H1 (cell line): ENCODE measurements around the gene ADM2. TPM values are rescaled to one million over a fixed set of nuclear protein-coding genes. Genes with fewer than 3 reads are reported as not detected.

Experiments
- CTCF ChIA-PET: fragments of 300-600 bp; sonication (Branson Sonifier 250); formaldehyde crosslinking; loops from one replicate; lab custom pipeline; 2021; ENCODE audit not compliant: partially characterized antibody; lab: Charles Lee
- POLR2A ChIA-PET: fragments of 300-600 bp; sonication (Branson Sonifier 250); formaldehyde crosslinking; loops from one replicate; lab custom pipeline; 2021; ENCODE audit warnings: inconsistent platforms; ENCODE audit not compliant: partially characterized antibody; lab: Charles Lee
- DNase-seq, 2 experiments: peaks; one replicate each; pipeline versions ENCODE4 v3.0.0 to v3.0.0-alpha.2; 2010 to 2022; ENCODE audit warnings: low spot score in 2 of 2, low read depth in 1 of 2, mixed read lengths in 1 of 2
- FAIRE-seq: peaks from 2 replicates; lab custom pipeline; 2011; peaks lifted over from hg19 to GRCh38; lab: Jason Lieb, UNC
- H2AFZ ChIP-seq: 2 replicates; pipeline ENCODE4 v1.8.1; 2012; ENCODE audit warnings: low read length, inconsistent platforms
- H2AK5ac ChIP-seq: 2 replicates; pipeline ENCODE4 v1.6.1; 2013; ENCODE audit warnings: low read depth, low read length
- H2BK120ac ChIP-seq: replicated peaks from 2 replicates; pipeline ENCODE3; 2013; ENCODE audit warnings: low read depth, low read length, inconsistent platforms
- H2BK12ac ChIP-seq: 2 replicates; pipeline ENCODE4 v1.6.1; 2013; ENCODE audit warnings: low read depth, low read length
- H2BK15ac ChIP-seq: 2 replicates; pipeline ENCODE4 v1.6.1; 2013; ENCODE audit warnings: low read length
- H2BK20ac ChIP-seq: 2 replicates; pipeline ENCODE4 v1.6.1; 2013; ENCODE audit warnings: low read length
- H2BK5ac ChIP-seq: 2 replicates; pipeline ENCODE4 v1.6.1; 2013; ENCODE audit warnings: low read depth, low read length
- H3K14ac ChIP-seq: 2 replicates; pipeline ENCODE4 v1.6.1; 2013; ENCODE audit warnings: inconsistent platforms; ENCODE audit not compliant: insufficient read length
- H3K18ac ChIP-seq: 2 replicates; pipeline ENCODE4 v1.6.1; 2013; ENCODE audit warnings: low read length; ENCODE audit errors: extremely low read depth
- H3K23ac ChIP-seq: 2 replicates; pipeline ENCODE4 v1.6.1; 2013; ENCODE audit warnings: inconsistent platforms; ENCODE audit not compliant: insufficient read length
- H3K23me2 ChIP-seq: 2 replicates; pipeline ENCODE4 v1.6.1; 2013; ENCODE audit warnings: low read depth, low read length
- H3K27ac ChIP-seq: 2 replicates; pipeline ENCODE4 v1.6.1; 2011; ENCODE audit warnings: low read depth, low read length, inconsistent platforms
- H3K27me3 ChIP-seq, 4 experiments: replicated peaks in 1 of 4; 1 replicate in 1 of 4; 2 replicates in 3 of 4; pipeline versions ENCODE4 v1.6.1 to v1.8.1; 2011 to 2013; ENCODE audit warnings: low read length in 3 of 4, mild to moderate bottlenecking in 3 of 4, inconsistent platforms in 2 of 4, mixed read lengths in 2 of 4, moderate library complexity in 1 of 4; ENCODE audit not compliant: control insufficient read depth in 3 of 4, insufficient read depth in 3 of 4; ENCODE audit errors: extremely low read depth in 1 of 4
- H3K36me3 ChIP-seq, 4 experiments: 2 replicates each; pipeline versions ENCODE4 v1.6.1 to v1.8.1; 2011 to 2013; ENCODE audit warnings: mild to moderate bottlenecking in 4 of 4, low read length in 3 of 4, moderate library complexity in 2 of 4, control low read depth in 1 of 4, inconsistent platforms in 1 of 4; ENCODE audit not compliant: insufficient read depth in 4 of 4, control insufficient read depth in 2 of 4
- H3K4ac ChIP-seq: replicated peaks from 2 replicates; pipeline ENCODE3; 2013; ENCODE audit warnings: low read length, low read depth, mixed read lengths, inconsistent platforms; ENCODE audit not compliant: insufficient read length
- H3K4me1 ChIP-seq, 4 experiments: replicated peaks in 1 of 4; 1 replicate in 1 of 4; 2 replicates in 3 of 4; pipeline versions ENCODE4 v1.6.1 to v1.8.1; 2011 to 2013; ENCODE audit warnings: low read length in 3 of 4, inconsistent platforms in 2 of 4, mixed read lengths in 1 of 4; ENCODE audit not compliant: insufficient read depth in 4 of 4, control insufficient read depth in 3 of 4
- H3K4me2 ChIP-seq, 2 experiments: 2 replicates each; pipeline versions ENCODE4 v1.6.1 to v1.8.1; 2011 to 2013; ENCODE audit warnings: low read depth in 2 of 2, low read length in 2 of 2, control low read depth in 1 of 2, inconsistent platforms in 1 of 2, mild to moderate bottlenecking in 1 of 2; ENCODE audit not compliant: insufficient read depth in 1 of 2
- H3K4me3 ChIP-seq, 4 experiments: fragments of 200-600, 300-600 bp in 1 of 4; sonication (generic), shearing (Covaris generic), sonication (Bioruptor Twin) in 1 of 4; 2 replicates each; pipeline versions ENCODE4 v1.5.1 to v1.8.1; 2011 to 2016; ENCODE audit warnings: low read length in 4 of 4, low read depth in 3 of 4, control low read depth in 2 of 4, inconsistent platforms in 2 of 4, mild to moderate bottlenecking in 2 of 4, mixed read lengths in 1 of 4, moderate library complexity in 1 of 4; ENCODE audit not compliant: insufficient read depth in 2 of 4; ENCODE audit errors: extremely low read depth in 1 of 4
- H3K56ac ChIP-seq: replicated peaks from 2 replicates; pipeline ENCODE3; 2013; ENCODE audit warnings: low read depth, mild to moderate bottlenecking, mixed read lengths, low read length, inconsistent platforms; ENCODE audit not compliant: insufficient read length
- H3K79me1 ChIP-seq: 2 replicates; pipeline ENCODE4 v1.6.1; 2013; ENCODE audit warnings: low read depth, low read length, control low read depth
- H3K79me2 ChIP-seq, 2 experiments: 2 replicates each; pipeline versions ENCODE4 v1.6.1 to v1.8.1; 2012 to 2013; ENCODE audit warnings: low read length in 2 of 2, mild to moderate bottlenecking in 2 of 2, inconsistent platforms in 1 of 2; ENCODE audit not compliant: insufficient read depth in 2 of 2, control insufficient read depth in 1 of 2
- H3K9ac ChIP-seq, 4 experiments: replicated peaks in 1 of 4; 1 replicate in 1 of 4; 2 replicates in 3 of 4; pipeline versions ENCODE4 v1.6.1 to v1.8.1; 2011 to 2013; ENCODE audit warnings: low read depth in 3 of 4, low read length in 3 of 4, control low read depth in 2 of 4, mild to moderate bottlenecking in 2 of 4, moderate library complexity in 2 of 4, inconsistent platforms in 1 of 4; ENCODE audit errors: extremely low read depth in 1 of 4
- H3K9me3 ChIP-seq, 2 experiments: 2 replicates each; pipeline versions ENCODE4 v1.6.1 to v1.8.1; 2012 to 2013; ENCODE audit warnings: mild to moderate bottlenecking in 2 of 2, moderate library complexity in 2 of 2, control low read depth in 1 of 2, inconsistent platforms in 1 of 2, low read depth in 1 of 2, low read length in 1 of 2, mixed read lengths in 1 of 2; ENCODE audit not compliant: insufficient read depth in 2 of 2
- H4K20me1 ChIP-seq, 2 experiments: replicated peaks in 1 of 2; 2 replicates each; pipeline versions ENCODE3 to v1.8.1; 2011 to 2013; ENCODE audit warnings: inconsistent platforms in 2 of 2, low read length in 2 of 2, mild to moderate bottlenecking in 1 of 2; ENCODE audit not compliant: insufficient read depth in 2 of 2, control insufficient read depth in 1 of 2
- H4K5ac ChIP-seq: 2 replicates; pipeline ENCODE4 v1.6.1; 2013; ENCODE audit warnings: low read length, low read depth, mixed read lengths, inconsistent platforms; ENCODE audit not compliant: insufficient read length
- H4K8ac ChIP-seq: 2 replicates; pipeline ENCODE4 v1.8.0; 2013; ENCODE audit warnings: mild to moderate bottlenecking, moderate library complexity, low read length, inconsistent platforms; ENCODE audit not compliant: insufficient read depth; ENCODE audit errors: extremely low read depth
- H4K91ac ChIP-seq: replicated peaks from 2 replicates; pipeline ENCODE3; 2013; ENCODE audit warnings: low read length, mixed read lengths, inconsistent platforms; ENCODE audit not compliant: insufficient read length
- CBX5 ChIP-seq: fragments of 300-800, 300-1000 bp; sonication (generic); IDR thresholded peaks from 2 replicates; pipeline ENCODE4 v1.7.1; 2016; ENCODE audit warnings: antibody characterized with exemption, low read length, low read depth
- CHD1 ChIP-seq: IDR thresholded peaks from 2 replicates; pipeline ENCODE4 v1.6.1; 2012; ENCODE audit warnings: low read depth, low read length, improper control_type of control experiment
- MAFK ChIP-seq: IDR thresholded peaks from 2 replicates; pipeline ENCODE4 v1.6.1; 2012; ENCODE audit warnings: low read depth, mild to moderate bottlenecking, improper control_type of control experiment, low read length
- SRF ChIP-seq: IDR thresholded peaks from 2 replicates; pipeline ENCODE4 v1.6.1; 2011; ENCODE audit warnings: mild to moderate bottlenecking, low read depth, low read length, moderate library complexity
- TCF12 ChIP-seq: IDR thresholded peaks from 2 replicates; pipeline ENCODE4 v1.6.1; 2011; ENCODE audit warnings: low read depth, mild to moderate bottlenecking, low read length
- WGBS, 2 experiments: shearing (Covaris generic) in 1 of 2; methylation state at CpG; one replicate each; pipeline versions ENCODE4 v1.1.6 to v1.1.7; 2013 to 2015; ENCODE audit warnings: low lambda C conversion rate in 2 of 2, mixed read lengths in 2 of 2, inconsistent platforms in 1 of 2, low coverage in 1 of 2, missing lambda C conversion rate in 1 of 2; ENCODE audit not compliant: insufficient replicate concordance in 2 of 2, insufficient coverage in 1 of 2, insufficient read length in 1 of 2; ENCODE audit errors: extremely low coverage in 1 of 2, missing lambda C conversion rate in 1 of 2; 5-methylcytosine and 5-hydroxymethylcytosine counted together
- polyA plus RNA-seq, 7 experiments: library from polyadenylated mRNA; depleted of rRNA in 3 of 7; stranded (reverse) in 5 of 7; unstranded in 2 of 7; fragments of >200 nt in 5 of 7; fragments of 200-250 nt in 2 of 7; gene quantifications; 1 replicate in 5 of 7; 2 replicates in 1 of 7; 4 replicates in 1 of 7; pipeline versions ENCODE4 v1.2.1 to v1.2.3, GENCODE V29; 2011 to 2013; ENCODE audit warnings: missing spikeins in 2 of 7, mixed read lengths in 2 of 7
- total RNA-seq: library from RNA; stranded (reverse); fragmentation: NEBNext Ultra II Directional; extraction: Animal tissue kit (Norgen Biotek cat#: 25700); gene quantifications from 2 replicates; pipeline ENCODE4 v1.2.1, GENCODE V29; 2021
- TF ChIP-seq, protein P1 (sequence below), 3 experiments: IDR thresholded peaks; 1 replicate in 2 of 3; 2 replicates in 1 of 3; pipeline versions ENCODE4 v1.5.1 to v1.6.1; 2011; ENCODE audit warnings: low read length in 3 of 3, mild to moderate bottlenecking in 3 of 3, inconsistent platforms in 2 of 3, low read depth in 1 of 3, moderate library complexity in 1 of 3; ENCODE audit not compliant: insufficient read depth in 1 of 3; ENCODE audit errors: control extremely low read depth in 1 of 3

The ADM2 gene
- total and polyA plus RNA-seq, 2 of the 8 experiments (the other 6 are each of a cell fraction or from before 2014, with no cell fraction given): 3.3 to 7.5 TPM

DNA sequence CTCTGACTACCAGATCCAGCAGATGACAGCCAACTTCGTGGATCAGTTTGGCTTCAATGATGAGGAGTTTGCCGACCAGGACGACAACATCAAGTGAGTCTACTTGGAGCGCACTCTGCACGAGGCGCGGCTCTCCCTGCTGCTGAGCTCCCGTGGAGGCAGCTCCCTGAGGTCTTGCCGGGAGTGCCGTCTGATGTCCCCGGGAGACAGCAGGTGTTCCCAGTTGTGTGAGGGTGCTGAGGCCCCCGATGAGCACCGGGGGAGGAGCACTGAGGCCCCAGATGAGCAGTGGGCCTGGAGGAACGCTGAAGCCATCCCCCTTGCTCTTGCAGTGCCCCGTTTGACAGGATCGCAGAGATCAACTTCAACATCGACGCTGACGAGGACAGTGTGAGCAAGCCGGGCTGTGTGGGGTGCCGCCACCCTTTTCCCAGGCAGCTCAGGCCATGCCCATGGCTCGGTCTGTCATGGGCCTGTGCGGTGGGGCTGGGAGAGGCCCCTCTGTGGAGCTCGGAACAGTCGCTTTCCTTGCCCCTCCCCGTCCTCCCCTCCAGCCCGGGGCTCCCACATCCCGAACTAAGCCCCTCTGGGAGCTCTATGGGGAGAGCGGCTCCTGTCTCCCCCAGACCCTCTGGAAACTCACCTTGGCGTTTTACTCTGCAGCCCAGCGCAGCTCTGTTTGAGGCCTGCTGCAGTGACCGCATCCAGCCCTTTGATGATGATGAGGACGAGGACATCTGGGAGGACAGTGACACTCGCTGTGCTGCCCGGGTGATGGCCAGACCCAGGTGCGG is 43.6 kb upstream of the ADM2 start:
- POLR2A ChIA-PET: interaction anchor here (0.6 to 1.3 kb wide), 2 partner anchors 9 to 44 kb away, joined by 3 to 5 read pairs; partner anchors contain the start of gene ADM2
- WGBS, 2 experiments: 92% methylated on average over 31 of the region's 36 CpGs; no CpG with 5 or more reads in 1 of the 2 experiments
- H3K4ac ChIP-seq: no peak overlapping the region
- H3K79me2 ChIP-seq: no peaks in the 10 kb centered on the region
- peaks cover 0 to 12% of the 10 kb centered on the region in 2 experiments for H4K20me1 ChIP-seq
- no peak overlapping the region for H3K56ac ChIP-seq
- H2BK20ac ChIP-seq: no peak overlapping the region
- no peak overlapping the region for H3K4me3 ChIP-seq
- no peak overlapping the region for H3K14ac ChIP-seq
- H3K4me2 ChIP-seq: no peak overlapping the region
- TF ChIP-seq MAFK: no peak
- no peak for TF ChIP-seq SRF
- no peak for TF ChIP-seq CBX5
- TF ChIP-seq, protein P1, sequence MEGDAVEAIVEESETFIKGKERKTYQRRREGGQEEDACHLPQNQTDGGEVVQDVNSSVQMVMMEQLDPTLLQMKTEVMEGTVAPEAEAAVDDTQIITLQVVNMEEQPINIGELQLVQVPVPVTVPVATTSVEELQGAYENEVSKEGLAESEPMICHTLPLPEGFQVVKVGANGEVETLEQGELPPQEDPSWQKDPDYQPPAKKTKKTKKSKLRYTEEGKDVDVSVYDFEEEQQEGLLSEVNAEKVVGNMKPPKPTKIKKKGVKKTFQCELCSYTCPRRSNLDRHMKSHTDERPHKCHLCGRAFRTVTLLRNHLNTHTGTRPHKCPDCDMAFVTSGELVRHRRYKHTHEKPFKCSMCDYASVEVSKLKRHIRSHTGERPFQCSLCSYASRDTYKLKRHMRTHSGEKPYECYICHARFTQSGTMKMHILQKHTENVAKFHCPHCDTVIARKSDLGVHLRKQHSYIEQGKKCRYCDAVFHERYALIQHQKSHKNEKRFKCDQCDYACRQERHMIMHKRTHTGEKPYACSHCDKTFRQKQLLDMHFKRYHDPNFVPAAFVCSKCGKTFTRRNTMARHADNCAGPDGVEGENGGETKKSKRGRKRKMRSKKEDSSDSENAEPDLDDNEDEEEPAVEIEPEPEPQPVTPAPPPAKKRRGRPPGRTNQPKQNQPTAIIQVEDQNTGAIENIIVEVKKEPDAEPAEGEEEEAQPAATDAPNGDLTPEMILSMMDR (IDR thresholded peaks at IDR 0.05; ENCODE audit: control extremely low read depth in 1 of 3, insufficient read depth in 1 of 3, low read depth in 1 of 3, low read length in 3 of 3): no peak
- no peak for TF ChIP-seq TCF12
- TF ChIP-seq CHD1: no peak
- TF ChIP-seq, all 59 proteins: peak for 0
- Histone ChIP-seq H3K23me2 (no peaks in the 10 kb centered on the region), H3K36me3 (peaks cover 7 to 39% (median 21%) of the 10 kb centered on the region in 4 experiments), H2BK15ac (no peak overlapping the region), H3K9me3 (no peaks in the 10 kb centered on the region), H2BK120ac (no peak overlapping the region), H3K79me1 (no peaks in the 10 kb centered on the region), H4K5ac (no peak overlapping the region), H4K8ac (no peak overlapping the region), H3K27ac (no peak overlapping the region), H2BK12ac (no peak overlapping the region), H2BK5ac (no peak overlapping the region), H3K23ac (no peak overlapping the region), H3K9ac (no peak overlapping the region), H3K18ac (no peak overlapping the region), H4K91ac (no peak overlapping the region), H3K27me3 (no peaks in the 10 kb centered on the region), H2AFZ (no peak overlapping the region), H3K4me1 (no peaks in the 10 kb centered on the region), H2AK5ac (no peak overlapping the region)
- no peak for DNase-seq
- CTCF ChIA-PET: interaction anchor here (0.6 to 1.4 kb wide), 5 partner anchors 10 to 42 kb away, joined by 3 to 4 read pairs (median 3); no protein-coding TSS in a partner anchor
- no peak for FAIRE-seq
